ENCODE data around the gene TWIST1.

DNA sequence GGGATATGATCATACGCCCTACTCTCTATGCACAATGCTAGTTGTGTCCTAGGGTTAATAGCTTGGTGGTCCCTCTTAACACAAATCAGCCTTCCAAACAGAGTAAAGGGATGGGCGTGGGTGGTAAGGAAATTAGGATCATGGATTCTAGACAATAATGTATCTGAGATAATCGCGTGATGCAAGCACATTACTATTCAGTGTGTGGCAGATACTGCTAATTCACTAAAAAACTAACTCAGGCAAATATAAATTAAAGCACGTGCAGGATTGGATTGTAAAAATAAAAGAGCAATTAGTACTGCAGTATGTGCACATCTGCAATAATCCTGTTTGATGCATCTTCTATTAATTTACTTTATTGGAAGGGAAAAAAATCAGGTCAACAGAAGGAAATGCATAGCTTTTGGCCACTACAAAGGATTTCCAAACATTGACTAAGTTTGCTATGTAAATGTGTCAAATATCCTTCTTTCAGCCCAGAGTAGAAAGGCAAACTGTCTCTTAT, 22.0 kb downstream of the TWIST1 start:
- TF ChIP-seq, protein P1, sequence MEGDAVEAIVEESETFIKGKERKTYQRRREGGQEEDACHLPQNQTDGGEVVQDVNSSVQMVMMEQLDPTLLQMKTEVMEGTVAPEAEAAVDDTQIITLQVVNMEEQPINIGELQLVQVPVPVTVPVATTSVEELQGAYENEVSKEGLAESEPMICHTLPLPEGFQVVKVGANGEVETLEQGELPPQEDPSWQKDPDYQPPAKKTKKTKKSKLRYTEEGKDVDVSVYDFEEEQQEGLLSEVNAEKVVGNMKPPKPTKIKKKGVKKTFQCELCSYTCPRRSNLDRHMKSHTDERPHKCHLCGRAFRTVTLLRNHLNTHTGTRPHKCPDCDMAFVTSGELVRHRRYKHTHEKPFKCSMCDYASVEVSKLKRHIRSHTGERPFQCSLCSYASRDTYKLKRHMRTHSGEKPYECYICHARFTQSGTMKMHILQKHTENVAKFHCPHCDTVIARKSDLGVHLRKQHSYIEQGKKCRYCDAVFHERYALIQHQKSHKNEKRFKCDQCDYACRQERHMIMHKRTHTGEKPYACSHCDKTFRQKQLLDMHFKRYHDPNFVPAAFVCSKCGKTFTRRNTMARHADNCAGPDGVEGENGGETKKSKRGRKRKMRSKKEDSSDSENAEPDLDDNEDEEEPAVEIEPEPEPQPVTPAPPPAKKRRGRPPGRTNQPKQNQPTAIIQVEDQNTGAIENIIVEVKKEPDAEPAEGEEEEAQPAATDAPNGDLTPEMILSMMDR (IDR thresholded peaks at IDR 0.05; ENCODE audit: poor library complexity, severe bottlenecking), result no peak
- TF ChIP-seq, protein P2, sequence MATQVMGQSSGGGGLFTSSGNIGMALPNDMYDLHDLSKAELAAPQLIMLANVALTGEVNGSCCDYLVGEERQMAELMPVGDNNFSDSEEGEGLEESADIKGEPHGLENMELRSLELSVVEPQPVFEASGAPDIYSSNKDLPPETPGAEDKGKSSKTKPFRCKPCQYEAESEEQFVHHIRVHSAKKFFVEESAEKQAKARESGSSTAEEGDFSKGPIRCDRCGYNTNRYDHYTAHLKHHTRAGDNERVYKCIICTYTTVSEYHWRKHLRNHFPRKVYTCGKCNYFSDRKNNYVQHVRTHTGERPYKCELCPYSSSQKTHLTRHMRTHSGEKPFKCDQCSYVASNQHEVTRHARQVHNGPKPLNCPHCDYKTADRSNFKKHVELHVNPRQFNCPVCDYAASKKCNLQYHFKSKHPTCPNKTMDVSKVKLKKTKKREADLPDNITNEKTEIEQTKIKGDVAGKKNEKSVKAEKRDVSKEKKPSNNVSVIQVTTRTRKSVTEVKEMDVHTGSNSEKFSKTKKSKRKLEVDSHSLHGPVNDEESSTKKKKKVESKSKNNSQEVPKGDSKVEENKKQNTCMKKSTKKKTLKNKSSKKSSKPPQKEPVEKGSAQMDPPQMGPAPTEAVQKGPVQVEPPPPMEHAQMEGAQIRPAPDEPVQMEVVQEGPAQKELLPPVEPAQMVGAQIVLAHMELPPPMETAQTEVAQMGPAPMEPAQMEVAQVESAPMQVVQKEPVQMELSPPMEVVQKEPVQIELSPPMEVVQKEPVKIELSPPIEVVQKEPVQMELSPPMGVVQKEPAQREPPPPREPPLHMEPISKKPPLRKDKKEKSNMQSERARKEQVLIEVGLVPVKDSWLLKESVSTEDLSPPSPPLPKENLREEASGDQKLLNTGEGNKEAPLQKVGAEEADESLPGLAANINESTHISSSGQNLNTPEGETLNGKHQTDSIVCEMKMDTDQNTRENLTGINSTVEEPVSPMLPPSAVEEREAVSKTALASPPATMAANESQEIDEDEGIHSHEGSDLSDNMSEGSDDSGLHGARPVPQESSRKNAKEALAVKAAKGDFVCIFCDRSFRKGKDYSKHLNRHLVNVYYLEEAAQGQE (IDR thresholded peaks at IDR 0.05; ENCODE audit: borderline replicate concordance), result no peak
- TF ChIP-seq SMC3 (conservative IDR thresholded peaks at IDR 0.05; ENCODE audit: poor library complexity), result no peak
- no peak for TF ChIP-seq EP300 (conservative IDR thresholded peaks at IDR 0.05; ENCODE audit: poor library complexity, severe bottlenecking)
- no peak for TF ChIP-seq RAD21 (conservative IDR thresholded peaks at IDR 0.05)
- TF ChIP-seq POLR2AphosphoS5 (IDR thresholded peaks at IDR 0.05), result no peak
- TF ChIP-seq TAF1 (IDR thresholded peaks at IDR 0.05; ENCODE audit: low read depth), result no peak
- TF ChIP-seq MXI1 (conservative IDR thresholded peaks at IDR 0.05; ENCODE audit: poor library complexity, severe bottlenecking), result no peak

Data from neural cell (in vitro differentiated cells).